GM12878 (cell line): ENCODE data around the gene AIFM3. TPM values are rescaled to one million over a fixed set of nuclear protein-coding genes. Genes with fewer than 3 reads are reported as not detected.

Experiments used
- BACH1 ChIP-seq: fragments of 450-650 bp; IDR thresholded peaks from 2 replicates; pipeline ENCODE4 v1.6.1; 2017; ENCODE audit warnings: mild to moderate bottlenecking, borderline replicate concordance
- CEBPB ChIP-seq, 2 experiments: fragments of 150-350 bp in 1 of 2; IDR thresholded peaks; 2 replicates each; pipeline ENCODE4 v1.6.1; 2012 to 2014; ENCODE audit warnings: low read depth in 2 of 2, low read length in 2 of 2, borderline replicate concordance in 1 of 2, inconsistent platforms in 1 of 2
- IKZF1 ChIP-seq: fragments of 450-650 bp; conservative IDR thresholded peaks from 2 replicates; pipeline ENCODE4 v1.6.1; 2017; ENCODE audit warnings: antibody characterized with exemption, mild to moderate bottlenecking
- LARP7 ChIP-seq: fragments of 450-650 bp; IDR thresholded peaks from 2 replicates; pipeline ENCODE4 v1.6.1; 2017; ENCODE audit warnings: mild to moderate bottlenecking
- MYC ChIP-seq: IDR thresholded peaks from 2 replicates; pipeline ENCODE4 v1.6.1; 2011; ENCODE audit warnings: mild to moderate bottlenecking, low read length, moderate library complexity, inconsistent platforms; ENCODE audit not compliant: insufficient read depth, insufficient replicate concordance, insufficient read length, severe bottlenecking
- NBN ChIP-seq: fragments of 450-650 bp; IDR thresholded peaks from 2 replicates; pipeline ENCODE4 v1.6.1; 2016
- NFYB ChIP-seq: IDR thresholded peaks from 2 replicates; pipeline ENCODE4 v1.6.1; 2011; ENCODE audit warnings: low read depth, mild to moderate bottlenecking, low read length, improper control_type of control experiment, moderate library complexity; ENCODE audit not compliant: insufficient read depth
- NR2F1 ChIP-seq: fragments of 450-650 bp; conservative IDR thresholded peaks from 2 replicates; pipeline ENCODE4 v1.6.1; 2017; ENCODE audit warnings: mild to moderate bottlenecking
- POLR2A ChIP-seq: IDR thresholded peaks from 2 replicates; pipeline ENCODE4 v1.6.1; 2011; ENCODE audit warnings: low read depth, mild to moderate bottlenecking, low read length
- RB1 ChIP-seq: fragments of 450-650 bp; formaldehyde crosslinking; IDR thresholded peaks from 2 replicates; pipeline ENCODE4 v1.6.1; 2017; ENCODE audit warnings: mild to moderate bottlenecking, borderline replicate concordance
- SIN3A ChIP-seq: IDR thresholded peaks from 2 replicates; pipeline ENCODE4 v1.6.1; 2012; ENCODE audit warnings: low read depth, low read length, improper control_type of control experiment
- SPI1 ChIP-seq: IDR thresholded peaks from 2 replicates; pipeline ENCODE4 v1.6.1; 2011; ENCODE audit warnings: low read depth, mild to moderate bottlenecking, low read length, moderate library complexity, borderline replicate concordance; ENCODE audit not compliant: insufficient read depth
- SUPT20H ChIP-seq: IDR thresholded peaks from 2 replicates; pipeline ENCODE4 v1.6.1; 2011; ENCODE audit warnings: low read depth, mild to moderate bottlenecking, low read length, moderate library complexity, borderline replicate concordance; ENCODE audit not compliant: control insufficient read depth
- TARDBP ChIP-seq: IDR thresholded peaks from 2 replicates; pipeline ENCODE4 v1.6.1; 2016; ENCODE audit warnings: borderline replicate concordance
- TBL1XR1 ChIP-seq: IDR thresholded peaks from 2 replicates; pipeline ENCODE4 v1.6.1; 2012; ENCODE audit warnings: low read depth, low read length, improper control_type of control experiment
- TCF7 ChIP-seq: IDR thresholded peaks from 2 replicates; pipeline ENCODE4 v1.6.1; 2014; ENCODE audit warnings: antibody characterized with exemption, borderline replicate concordance
- polyA plus RNA-seq, 11 experiments: library from polyadenylated mRNA; depleted of rRNA in 4 of 11; unstranded in 6 of 11; stranded (reverse) in 5 of 11; fragments of >200 nt; fragmentation: Nextera tagmentation in 4 of 11; fragmentation: Illumina TruSeq in 1 of 11; extraction: Ambion mirVana in 4 of 11; extraction: Trizol in 1 of 11; gene quantifications; 1 replicate in 1 of 11; 2 replicates in 10 of 11; pipeline versions ENCODE4 v1.2.1 to v1.2.3, GENCODE V29; 2011 to 2016; ENCODE audit warnings: inconsistent platforms in 2 of 11, missing spikeins in 2 of 11, low read depth in 1 of 11
- total RNA-seq, 4 experiments: library from RNA; depleted of rRNA in 3 of 4; stranded (reverse); fragments of >200 nt in 3 of 4; fragmentation: Illumina TruSeq in 1 of 4; extraction: Trizol in 1 of 4; gene quantifications; 2 replicates each; pipeline versions ENCODE4 v1.2.1 to v1.2.3, GENCODE V29; 2013 to 2021
- TF ChIP-seq, protein P1 (sequence below): fragments of 450-650 bp; IDR thresholded peaks from 2 replicates; pipeline ENCODE4 v1.6.1; 2017; ENCODE audit warnings: mild to moderate bottlenecking, moderate library complexity
- TF ChIP-seq, protein P2 (sequence below): fragments of 450-650 bp; IDR thresholded peaks from 2 replicates; pipeline ENCODE4 v1.6.1; 2017; ENCODE audit warnings: mild to moderate bottlenecking, low read depth, inconsistent platforms; ENCODE audit not compliant: poor library complexity, severe bottlenecking
- TF ChIP-seq, protein P3 (sequence below): fragments of 150-350 bp; IDR thresholded peaks from 2 replicates; pipeline ENCODE4 v1.6.1; 2016; ENCODE audit warnings: low read depth, low read length

AIFM3 gene
- total and polyA plus RNA-seq, 10 of the 15 experiments (the other 5 are each of a cell fraction or from before 2014, with no cell fraction given) = 0.06 to 0.34 (median 0.21) TPM; not detected in 6

DNA sequence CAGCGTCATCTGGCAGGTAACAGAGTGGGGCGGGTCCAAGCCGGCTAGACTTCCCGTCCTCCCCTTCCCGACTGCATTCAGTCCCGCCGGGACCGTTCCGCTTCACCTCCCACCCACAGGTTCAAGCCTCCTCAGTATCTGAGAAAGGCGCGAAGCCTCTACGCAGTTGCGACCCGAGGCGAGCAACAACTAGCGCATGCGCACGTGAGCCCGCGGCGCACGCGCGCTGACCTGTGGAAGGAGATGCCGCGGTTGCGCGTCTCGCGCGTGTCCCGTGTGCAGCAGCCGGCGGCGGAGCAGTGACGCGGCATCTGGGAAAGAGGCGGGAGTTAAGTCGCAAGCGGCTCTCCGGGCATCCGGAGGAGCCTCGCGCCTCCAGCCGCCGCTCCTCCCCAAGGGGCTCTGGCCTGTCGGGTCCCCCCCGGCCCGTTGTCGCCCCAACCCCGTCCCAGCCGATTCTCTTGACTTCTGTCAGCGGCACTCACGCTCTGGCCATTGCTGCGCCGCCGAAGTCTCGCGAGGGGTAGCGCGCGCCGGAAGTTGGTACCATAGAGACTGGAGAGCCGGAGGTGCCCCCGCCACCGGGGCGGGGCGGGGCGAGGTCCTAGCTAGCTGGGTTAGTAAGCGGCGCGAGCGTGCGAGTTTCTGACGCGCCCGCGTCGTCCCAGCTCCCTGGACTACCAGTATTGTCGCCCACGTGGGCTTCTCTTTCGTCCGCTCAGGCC lies 34.7 kb downstream of the AIFM3 start, which contains the start of gene THAP7 (continued):
- TF ChIP-seq TBL1XR1 (no peak), SUPT20H (no peak), MYC (peak; percentile 90), SIN3A (peak; percentile 85; the same call in 1 of the 2 replicates), IKZF1 (peak; percentile 99), BACH1 (peak; percentile 93), RB1 (no peak), POLR2A (peak; percentile 94), LARP7 (peak; percentile 34; the same call in 1 of the 2 replicates), NR2F1 (peak; percentile 29; the same call in 1 of the 2 replicates), NFYB (no peak), TARDBP (peak; percentile 49; the same call in 1 of the 2 replicates), SPI1 (no peak), TCF7 (no peak), NBN (peak; percentile 47), CEBPB (IDR thresholded peaks at IDR 0.05; ENCODE audit: borderline replicate concordance in 1 of 2, low read depth in 2 of 2, low read length in 2 of 2) (no peak)
- TF ChIP-seq, protein P1, sequence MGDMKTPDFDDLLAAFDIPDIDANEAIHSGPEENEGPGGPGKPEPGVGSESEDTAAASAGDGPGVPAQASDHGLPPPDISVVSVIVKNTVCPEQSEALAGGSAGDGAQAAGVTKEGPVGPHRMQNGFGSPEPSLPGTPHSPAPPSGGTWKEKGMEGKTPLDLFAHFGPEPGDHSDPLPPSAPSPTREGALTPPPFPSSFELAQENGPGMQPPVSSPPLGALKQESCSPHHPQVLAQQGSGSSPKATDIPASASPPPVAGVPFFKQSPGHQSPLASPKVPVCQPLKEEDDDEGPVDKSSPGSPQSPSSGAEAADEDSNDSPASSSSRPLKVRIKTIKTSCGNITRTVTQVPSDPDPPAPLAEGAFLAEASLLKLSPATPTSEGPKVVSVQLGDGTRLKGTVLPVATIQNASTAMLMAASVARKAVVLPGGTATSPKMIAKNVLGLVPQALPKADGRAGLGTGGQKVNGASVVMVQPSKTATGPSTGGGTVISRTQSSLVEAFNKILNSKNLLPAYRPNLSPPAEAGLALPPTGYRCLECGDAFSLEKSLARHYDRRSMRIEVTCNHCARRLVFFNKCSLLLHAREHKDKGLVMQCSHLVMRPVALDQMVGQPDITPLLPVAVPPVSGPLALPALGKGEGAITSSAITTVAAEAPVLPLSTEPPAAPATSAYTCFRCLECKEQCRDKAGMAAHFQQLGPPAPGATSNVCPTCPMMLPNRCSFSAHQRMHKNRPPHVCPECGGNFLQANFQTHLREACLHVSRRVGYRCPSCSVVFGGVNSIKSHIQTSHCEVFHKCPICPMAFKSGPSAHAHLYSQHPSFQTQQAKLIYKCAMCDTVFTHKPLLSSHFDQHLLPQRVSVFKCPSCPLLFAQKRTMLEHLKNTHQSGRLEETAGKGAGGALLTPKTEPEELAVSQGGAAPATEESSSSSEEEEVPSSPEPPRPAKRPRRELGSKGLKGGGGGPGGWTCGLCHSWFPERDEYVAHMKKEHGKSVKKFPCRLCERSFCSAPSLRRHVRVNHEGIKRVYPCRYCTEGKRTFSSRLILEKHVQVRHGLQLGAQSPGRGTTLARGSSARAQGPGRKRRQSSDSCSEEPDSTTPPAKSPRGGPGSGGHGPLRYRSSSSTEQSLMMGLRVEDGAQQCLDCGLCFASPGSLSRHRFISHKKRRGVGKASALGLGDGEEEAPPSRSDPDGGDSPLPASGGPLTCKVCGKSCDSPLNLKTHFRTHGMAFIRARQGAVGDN = peak; percentile 81
- TF ChIP-seq, protein P2, sequence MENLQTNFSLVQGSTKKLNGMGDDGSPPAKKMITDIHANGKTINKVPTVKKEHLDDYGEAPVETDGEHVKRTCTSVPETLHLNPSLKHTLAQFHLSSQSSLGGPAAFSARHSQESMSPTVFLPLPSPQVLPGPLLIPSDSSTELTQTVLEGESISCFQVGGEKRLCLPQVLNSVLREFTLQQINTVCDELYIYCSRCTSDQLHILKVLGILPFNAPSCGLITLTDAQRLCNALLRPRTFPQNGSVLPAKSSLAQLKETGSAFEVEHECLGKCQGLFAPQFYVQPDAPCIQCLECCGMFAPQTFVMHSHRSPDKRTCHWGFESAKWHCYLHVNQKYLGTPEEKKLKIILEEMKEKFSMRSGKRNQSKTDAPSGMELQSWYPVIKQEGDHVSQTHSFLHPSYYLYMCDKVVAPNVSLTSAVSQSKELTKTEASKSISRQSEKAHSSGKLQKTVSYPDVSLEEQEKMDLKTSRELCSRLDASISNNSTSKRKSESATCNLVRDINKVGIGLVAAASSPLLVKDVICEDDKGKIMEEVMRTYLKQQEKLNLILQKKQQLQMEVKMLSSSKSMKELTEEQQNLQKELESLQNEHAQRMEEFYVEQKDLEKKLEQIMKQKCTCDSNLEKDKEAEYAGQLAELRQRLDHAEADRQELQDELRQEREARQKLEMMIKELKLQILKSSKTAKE = no peak
- TF ChIP-seq, protein P3, sequence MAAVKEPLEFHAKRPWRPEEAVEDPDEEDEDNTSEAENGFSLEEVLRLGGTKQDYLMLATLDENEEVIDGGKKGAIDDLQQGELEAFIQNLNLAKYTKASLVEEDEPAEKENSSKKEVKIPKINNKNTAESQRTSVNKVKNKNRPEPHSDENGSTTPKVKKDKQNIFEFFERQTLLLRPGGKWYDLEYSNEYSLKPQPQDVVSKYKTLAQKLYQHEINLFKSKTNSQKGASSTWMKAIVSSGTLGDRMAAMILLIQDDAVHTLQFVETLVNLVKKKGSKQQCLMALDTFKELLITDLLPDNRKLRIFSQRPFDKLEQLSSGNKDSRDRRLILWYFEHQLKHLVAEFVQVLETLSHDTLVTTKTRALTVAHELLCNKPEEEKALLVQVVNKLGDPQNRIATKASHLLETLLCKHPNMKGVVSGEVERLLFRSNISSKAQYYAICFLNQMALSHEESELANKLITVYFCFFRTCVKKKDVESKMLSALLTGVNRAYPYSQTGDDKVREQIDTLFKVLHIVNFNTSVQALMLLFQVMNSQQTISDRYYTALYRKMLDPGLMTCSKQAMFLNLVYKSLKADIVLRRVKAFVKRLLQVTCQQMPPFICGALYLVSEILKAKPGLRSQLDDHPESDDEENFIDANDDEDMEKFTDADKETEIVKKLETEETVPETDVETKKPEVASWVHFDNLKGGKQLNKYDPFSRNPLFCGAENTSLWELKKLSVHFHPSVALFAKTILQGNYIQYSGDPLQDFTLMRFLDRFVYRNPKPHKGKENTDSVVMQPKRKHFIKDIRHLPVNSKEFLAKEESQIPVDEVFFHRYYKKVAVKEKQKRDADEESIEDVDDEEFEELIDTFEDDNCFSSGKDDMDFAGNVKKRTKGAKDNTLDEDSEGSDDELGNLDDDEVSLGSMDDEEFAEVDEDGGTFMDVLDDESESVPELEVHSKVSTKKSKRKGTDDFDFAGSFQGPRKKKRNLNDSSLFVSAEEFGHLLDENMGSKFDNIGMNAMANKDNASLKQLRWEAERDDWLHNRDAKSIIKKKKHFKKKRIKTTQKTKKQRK = no peak
